ENCODE measurements around the gene PAFAH1B2. TPM values are rescaled to one million over a fixed set of nuclear protein-coding genes. Genes with fewer than 3 reads are reported as not detected.

Gene PAFAH1B2
- total RNA-seq, 1 donor from 2014 or later = 98.6 TPM

DNA sequence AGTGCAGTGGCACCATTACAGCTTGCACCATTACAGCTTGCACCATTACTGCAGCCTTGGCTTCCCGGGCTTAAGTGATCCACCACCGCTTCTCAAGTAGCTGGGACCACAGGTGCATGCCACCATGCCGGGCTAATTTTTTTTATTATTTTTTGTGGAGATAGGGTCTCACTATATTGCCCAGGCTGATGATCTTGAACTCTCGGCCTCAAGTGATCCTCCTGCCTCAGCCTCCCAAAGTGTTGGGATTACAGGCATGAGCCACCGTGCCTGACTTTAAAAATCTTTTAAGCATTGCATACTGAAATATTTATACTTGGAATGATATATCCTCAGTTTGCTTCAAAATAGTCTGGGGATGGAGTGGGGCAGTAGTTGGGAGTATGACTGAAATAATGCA is 10.4 kb downstream of the PAFAH1B2 start:
- peaks cover 11% of the 10 kb centered on the region for H3K4me1 Mint-ChIP-seq
- H3K9me3 Mint-ChIP-seq = no peaks in the 10 kb centered on the region
- TF ChIP-seq CTCF (IDR thresholded peaks at IDR 0.05; ENCODE audit: unreplicated experiment) = no peak
- DNase-seq (ENCODE audit: low spot score in 2 of 2, unreplicated experiment in 2 of 2) = no peak
- H3K27me3 Mint-ChIP-seq (ENCODE audit: low read depth) = no peaks in the 10 kb centered on the region
- H3K27ac Mint-ChIP-seq = no peak overlapping the region
- no peak overlapping the region for H3K4me3 Mint-ChIP-seq
- peaks cover 27% of the 10 kb centered on the region for H3K36me3 Mint-ChIP-seq

- Mint-ChIP-seq H3K4me1 (peaks cover 8% of the 10 kb centered on the region), H3K4me3 (no peak overlapping the region), H3K36me3 (peaks cover 28% of the 10 kb centered on the region), H3K27me3 (ENCODE audit: low read depth) (no peaks in the 10 kb centered on the region), H3K27ac (no peak overlapping the region), H3K9me3 (no peaks in the 10 kb centered on the region)
- no peak for DNase-seq (ENCODE audit: low spot score in 2 of 2, unreplicated experiment in 2 of 2)
- no peak for TF ChIP-seq CTCF (IDR thresholded peaks at IDR 0.05; ENCODE audit: unreplicated experiment)
These were observed 13.4 kb downstream of the PAFAH1B2 start for GRCh38 chr11:117157507-117157906.

DNA sequence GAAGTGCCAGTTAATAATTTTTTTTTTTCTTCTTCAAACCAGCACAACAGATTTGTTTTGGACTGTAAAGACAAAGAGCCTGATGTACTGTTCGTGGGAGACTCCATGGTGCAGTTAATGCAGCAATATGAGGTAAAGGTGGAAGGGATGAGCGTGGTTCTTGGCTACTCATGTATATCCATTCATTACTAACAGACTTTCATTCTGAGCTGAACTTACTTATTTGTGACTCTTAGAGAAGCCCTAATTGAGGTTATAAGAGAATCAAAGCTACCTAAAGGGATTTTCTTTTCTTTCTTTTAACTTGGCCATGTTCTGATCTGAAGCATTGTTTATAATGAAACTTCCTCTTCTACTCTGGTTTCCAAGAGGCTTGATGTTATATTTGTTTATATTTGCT is 15.8 kb downstream of the PAFAH1B2 start:
- no peaks in the 10 kb centered on the region for H3K9me3 Mint-ChIP-seq
- no peak overlapping the region for H3K4me3 Mint-ChIP-seq
- no peaks in the 10 kb centered on the region for H3K27me3 Mint-ChIP-seq (ENCODE audit: low read depth)
- TF ChIP-seq CTCF (IDR thresholded peaks at IDR 0.05; ENCODE audit: unreplicated experiment) = no peak
- peaks cover 8% of the 10 kb centered on the region for H3K4me1 Mint-ChIP-seq
- H3K27ac Mint-ChIP-seq = no peak overlapping the region
- H3K36me3 Mint-ChIP-seq = peaks cover 31% of the 10 kb centered on the region
- DNase-seq (ENCODE audit: low spot score in 2 of 2, unreplicated experiment in 2 of 2) = no peak

GRCh38 chr11:117160826-117161225 is 16.7 kb downstream of the PAFAH1B2 start:
- no peak for TF ChIP-seq CTCF (IDR thresholded peaks at IDR 0.05; ENCODE audit: unreplicated experiment)
- H3K36me3 Mint-ChIP-seq = peaks cover 37% of the 10 kb centered on the region
- no peaks in the 10 kb centered on the region for H3K9me3 Mint-ChIP-seq
- DNase-seq (ENCODE audit: low spot score in 2 of 2, unreplicated experiment in 2 of 2) = no peak
- H3K4me1 Mint-ChIP-seq = peaks cover 8% of the 10 kb centered on the region
- H3K4me3 Mint-ChIP-seq = no peak overlapping the region
- peak overlapping the region; percentile 56 for H3K27ac Mint-ChIP-seq
- H3K27me3 Mint-ChIP-seq (ENCODE audit: low read depth) = no peaks in the 10 kb centered on the region

DNA sequence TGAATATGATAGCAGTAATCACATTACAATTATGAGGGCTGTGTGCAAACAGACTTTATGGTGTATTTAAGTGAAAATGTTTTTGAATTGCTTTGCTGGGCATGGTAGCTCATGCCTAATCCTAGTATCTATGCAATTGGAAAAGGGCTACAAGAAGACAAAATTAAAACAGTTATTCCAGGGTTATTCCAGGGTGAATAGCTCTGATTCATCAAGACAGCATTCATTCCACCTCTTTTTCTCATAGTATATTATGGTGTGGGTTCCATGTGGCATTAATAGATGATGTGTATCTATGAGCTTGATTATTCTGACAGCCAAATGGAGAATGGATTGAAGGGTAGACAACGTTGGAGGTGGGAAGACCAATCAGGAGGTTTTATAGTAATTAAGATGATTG is 22.4 kb downstream of the PAFAH1B2 start:
- no peak for DNase-seq (ENCODE audit: low spot score in 2 of 2, unreplicated experiment in 2 of 2)
- no peak for TF ChIP-seq CTCF (IDR thresholded peaks at IDR 0.05; ENCODE audit: unreplicated experiment)
- no peak overlapping the region for H3K4me3 Mint-ChIP-seq
- H3K27me3 Mint-ChIP-seq (ENCODE audit: low read depth) = no peaks in the 10 kb centered on the region
- H3K36me3 Mint-ChIP-seq = peaks cover 23% of the 10 kb centered on the region
- no peak overlapping the region for H3K27ac Mint-ChIP-seq
- no peaks in the 10 kb centered on the region for H3K9me3 Mint-ChIP-seq
- peaks cover 23% of the 10 kb centered on the region for H3K4me1 Mint-ChIP-seq

- Mint-ChIP-seq H3K4me3 (no peak overlapping the region), H3K27me3 (ENCODE audit: low read depth) (no peaks in the 10 kb centered on the region), H3K4me1 (peaks cover 42% of the 10 kb centered on the region), H3K9me3 (no peaks in the 10 kb centered on the region), H3K36me3 (peaks cover 12% of the 10 kb centered on the region), H3K27ac (peak overlapping the region; percentile 93)
- no peak for TF ChIP-seq CTCF (IDR thresholded peaks at IDR 0.05; ENCODE audit: unreplicated experiment)
- DNase-seq (ENCODE audit: low spot score in 2 of 2, unreplicated experiment in 2 of 2) = no peak
These were observed 25.6 kb downstream of the PAFAH1B2 start for GRCh38 chr11:117169736-117170135.
